ENCODE results near the gene EPHB6. TPM values are rescaled to one million over a fixed set of nuclear protein-coding genes. Genes with fewer than 3 reads are reported as not detected.

EPHB6 gene
- polyA plus RNA-seq, 1 donor from 2014 or later = 25.3 TPM

DNA sequence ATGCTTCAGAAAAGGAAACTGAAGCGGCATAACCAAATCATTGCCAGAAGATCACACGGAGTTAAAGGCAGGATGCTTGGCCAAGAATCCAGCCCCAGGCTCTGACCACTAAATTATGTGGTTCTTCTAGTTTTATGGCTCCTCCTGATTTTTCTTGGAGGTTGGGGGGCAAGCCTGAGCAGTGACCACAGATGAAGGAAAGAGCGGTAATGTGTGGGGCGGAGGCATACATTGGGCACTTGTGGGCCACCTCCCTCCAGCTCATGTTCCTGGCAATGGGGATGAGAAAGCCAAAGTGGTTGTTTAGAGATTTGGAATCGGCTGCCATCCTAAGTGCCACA is 27.4 kb downstream of the EPHB6 start (continued):
- TF ChIP-seq MXI1 (conservative IDR thresholded peaks at IDR 0.05; ENCODE audit: poor library complexity, severe bottlenecking) = no peak

DNA sequence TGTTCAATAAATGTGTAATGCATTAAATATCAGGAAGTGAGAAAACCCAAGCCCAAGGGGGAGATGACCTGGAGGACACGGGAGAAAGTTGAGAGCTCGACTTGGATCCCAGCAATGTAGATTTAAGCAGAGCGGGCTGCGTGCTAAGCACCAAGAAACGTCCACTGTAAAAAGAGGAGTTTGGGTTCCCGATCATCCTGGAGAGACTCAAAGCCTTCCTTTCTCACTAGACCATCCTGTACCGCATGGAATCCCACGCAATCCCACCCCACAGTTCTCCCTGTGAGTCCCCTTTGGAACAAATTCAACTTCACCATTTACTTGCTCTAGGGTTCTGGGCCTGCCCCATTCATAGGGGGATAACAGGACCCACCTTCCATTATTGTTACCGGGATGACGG is 28.3 kb downstream of the EPHB6 start:
- H3K27ac ChIP-seq (ENCODE audit: low read length) = no peak overlapping the region
- H3K79me2 ChIP-seq (replicated peaks; ENCODE audit: insufficient read depth, low read length) = no peaks in the 10 kb centered on the region
- H3K9me3 ChIP-seq (ENCODE audit: low read length) = no peaks in the 10 kb centered on the region
- TF ChIP-seq RAD21 (conservative IDR thresholded peaks at IDR 0.05) = no peak
- no peaks in the 10 kb centered on the region for H3K27me3 ChIP-seq (ENCODE audit: insufficient read depth, low read depth, low read length)
- no peak overlapping the region for H3K9ac ChIP-seq (ENCODE audit: low read length)
- no peaks in the 10 kb centered on the region for H3K36me3 ChIP-seq (ENCODE audit: insufficient read depth, low read length)
- no peaks in the 10 kb centered on the region for H4K20me1 ChIP-seq (ENCODE audit: insufficient read depth)
- H3K4me2 ChIP-seq (ENCODE audit: low read length) = no peak overlapping the region
- H3F3A ChIP-seq (ENCODE audit: insufficient read depth, low read length, poor library complexity, severe bottlenecking) = no peaks in the 10 kb centered on the region
- H2AFZ ChIP-seq (ENCODE audit: low read depth, low read length) = no peak overlapping the region
- H3K4me3 ChIP-seq (ENCODE audit: low read length) = no peak overlapping the region
- H3K9me2 ChIP-seq (ENCODE audit: insufficient read depth, low read length) = no peaks in the 10 kb centered on the region

DNA sequence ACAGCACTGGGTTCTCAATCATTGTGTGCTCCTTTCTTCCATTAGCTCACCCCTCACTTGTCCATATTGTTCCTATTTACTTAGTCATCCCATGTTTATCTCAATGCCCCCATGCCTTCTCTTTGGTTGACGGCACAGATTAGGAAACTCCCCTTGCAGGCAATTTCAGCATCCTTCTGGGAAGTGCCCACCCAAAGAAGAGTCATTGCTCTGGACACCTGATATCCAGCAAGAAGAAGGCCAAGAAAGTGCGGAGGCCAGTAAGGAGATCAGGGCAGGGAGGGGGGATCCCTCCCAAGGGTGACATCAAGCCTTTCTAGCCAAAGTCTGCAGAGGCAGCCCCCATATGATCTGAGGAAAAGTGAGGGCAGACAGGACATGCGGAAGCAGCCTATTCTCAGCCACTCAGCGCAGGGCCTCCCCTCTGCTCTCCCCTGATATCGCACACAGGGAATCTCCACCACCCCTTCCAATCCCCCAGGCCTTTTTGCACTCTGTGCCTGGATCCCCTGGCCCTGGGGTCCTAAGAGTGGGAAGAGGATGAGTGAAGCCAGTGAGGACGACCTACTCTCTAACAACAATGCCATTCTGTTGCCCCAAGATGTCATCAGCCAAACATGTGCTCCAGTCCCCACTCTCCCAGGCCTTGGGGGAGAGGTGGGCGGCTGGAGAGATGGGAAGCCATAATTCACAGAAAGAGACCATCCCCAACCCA is 28.9 kb downstream of the EPHB6 start:
- Histone ChIP-seq H3K36me3 (ENCODE audit: insufficient read depth, low read length) (no peaks in the 10 kb centered on the region), H3K27ac (ENCODE audit: low read length) (no peak overlapping the region), H3F3A (ENCODE audit: insufficient read depth, low read length, poor library complexity, severe bottlenecking) (no peaks in the 10 kb centered on the region), H3K9ac (ENCODE audit: low read length) (no peak overlapping the region), H3K27me3 (ENCODE audit: insufficient read depth, low read depth, low read length) (no peaks in the 10 kb centered on the region), H2AFZ (ENCODE audit: low read depth, low read length) (no peak overlapping the region), H3K79me2 (replicated peaks; ENCODE audit: insufficient read depth, low read length) (no peaks in the 10 kb centered on the region), H4K20me1 (ENCODE audit: insufficient read depth) (no peaks in the 10 kb centered on the region), H3K4me2 (ENCODE audit: low read length) (no peak overlapping the region), H3K9me2 (ENCODE audit: insufficient read depth, low read length) (no peaks in the 10 kb centered on the region), H3K9me3 (ENCODE audit: low read length) (no peaks in the 10 kb centered on the region), H3K4me3 (ENCODE audit: low read length) (no peak overlapping the region)
- TF ChIP-seq MXI1 (conservative IDR thresholded peaks at IDR 0.05; ENCODE audit: poor library complexity, severe bottlenecking) = no peak
- no peak for TF ChIP-seq TAF1 (IDR thresholded peaks at IDR 0.05; ENCODE audit: low read depth)
- TF ChIP-seq, protein P1, sequence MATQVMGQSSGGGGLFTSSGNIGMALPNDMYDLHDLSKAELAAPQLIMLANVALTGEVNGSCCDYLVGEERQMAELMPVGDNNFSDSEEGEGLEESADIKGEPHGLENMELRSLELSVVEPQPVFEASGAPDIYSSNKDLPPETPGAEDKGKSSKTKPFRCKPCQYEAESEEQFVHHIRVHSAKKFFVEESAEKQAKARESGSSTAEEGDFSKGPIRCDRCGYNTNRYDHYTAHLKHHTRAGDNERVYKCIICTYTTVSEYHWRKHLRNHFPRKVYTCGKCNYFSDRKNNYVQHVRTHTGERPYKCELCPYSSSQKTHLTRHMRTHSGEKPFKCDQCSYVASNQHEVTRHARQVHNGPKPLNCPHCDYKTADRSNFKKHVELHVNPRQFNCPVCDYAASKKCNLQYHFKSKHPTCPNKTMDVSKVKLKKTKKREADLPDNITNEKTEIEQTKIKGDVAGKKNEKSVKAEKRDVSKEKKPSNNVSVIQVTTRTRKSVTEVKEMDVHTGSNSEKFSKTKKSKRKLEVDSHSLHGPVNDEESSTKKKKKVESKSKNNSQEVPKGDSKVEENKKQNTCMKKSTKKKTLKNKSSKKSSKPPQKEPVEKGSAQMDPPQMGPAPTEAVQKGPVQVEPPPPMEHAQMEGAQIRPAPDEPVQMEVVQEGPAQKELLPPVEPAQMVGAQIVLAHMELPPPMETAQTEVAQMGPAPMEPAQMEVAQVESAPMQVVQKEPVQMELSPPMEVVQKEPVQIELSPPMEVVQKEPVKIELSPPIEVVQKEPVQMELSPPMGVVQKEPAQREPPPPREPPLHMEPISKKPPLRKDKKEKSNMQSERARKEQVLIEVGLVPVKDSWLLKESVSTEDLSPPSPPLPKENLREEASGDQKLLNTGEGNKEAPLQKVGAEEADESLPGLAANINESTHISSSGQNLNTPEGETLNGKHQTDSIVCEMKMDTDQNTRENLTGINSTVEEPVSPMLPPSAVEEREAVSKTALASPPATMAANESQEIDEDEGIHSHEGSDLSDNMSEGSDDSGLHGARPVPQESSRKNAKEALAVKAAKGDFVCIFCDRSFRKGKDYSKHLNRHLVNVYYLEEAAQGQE (IDR thresholded peaks at IDR 0.05; ENCODE audit: borderline replicate concordance) = no peak
- no peak for TF ChIP-seq EZH2 (IDR thresholded peaks at IDR 0.05; ENCODE audit: borderline replicate concordance, insufficient read depth, low read length, poor library complexity, severe bottlenecking)
- no peak for TF ChIP-seq EP300 (conservative IDR thresholded peaks at IDR 0.05; ENCODE audit: poor library complexity, severe bottlenecking)
- no peak for TF ChIP-seq RAD21 (conservative IDR thresholded peaks at IDR 0.05)
- TF ChIP-seq SMC3 (conservative IDR thresholded peaks at IDR 0.05; ENCODE audit: poor library complexity) = no peak
- TF ChIP-seq, protein P2, sequence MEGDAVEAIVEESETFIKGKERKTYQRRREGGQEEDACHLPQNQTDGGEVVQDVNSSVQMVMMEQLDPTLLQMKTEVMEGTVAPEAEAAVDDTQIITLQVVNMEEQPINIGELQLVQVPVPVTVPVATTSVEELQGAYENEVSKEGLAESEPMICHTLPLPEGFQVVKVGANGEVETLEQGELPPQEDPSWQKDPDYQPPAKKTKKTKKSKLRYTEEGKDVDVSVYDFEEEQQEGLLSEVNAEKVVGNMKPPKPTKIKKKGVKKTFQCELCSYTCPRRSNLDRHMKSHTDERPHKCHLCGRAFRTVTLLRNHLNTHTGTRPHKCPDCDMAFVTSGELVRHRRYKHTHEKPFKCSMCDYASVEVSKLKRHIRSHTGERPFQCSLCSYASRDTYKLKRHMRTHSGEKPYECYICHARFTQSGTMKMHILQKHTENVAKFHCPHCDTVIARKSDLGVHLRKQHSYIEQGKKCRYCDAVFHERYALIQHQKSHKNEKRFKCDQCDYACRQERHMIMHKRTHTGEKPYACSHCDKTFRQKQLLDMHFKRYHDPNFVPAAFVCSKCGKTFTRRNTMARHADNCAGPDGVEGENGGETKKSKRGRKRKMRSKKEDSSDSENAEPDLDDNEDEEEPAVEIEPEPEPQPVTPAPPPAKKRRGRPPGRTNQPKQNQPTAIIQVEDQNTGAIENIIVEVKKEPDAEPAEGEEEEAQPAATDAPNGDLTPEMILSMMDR (IDR thresholded peaks at IDR 0.05; ENCODE audit: poor library complexity, severe bottlenecking) = no peak
- no peak for TF ChIP-seq POLR2AphosphoS5 (IDR thresholded peaks at IDR 0.05)

Measured in neural cell (in vitro differentiated cells).